ENCODE measurements around the gene TAS1R3.

Gene TAS1R3

DNA sequence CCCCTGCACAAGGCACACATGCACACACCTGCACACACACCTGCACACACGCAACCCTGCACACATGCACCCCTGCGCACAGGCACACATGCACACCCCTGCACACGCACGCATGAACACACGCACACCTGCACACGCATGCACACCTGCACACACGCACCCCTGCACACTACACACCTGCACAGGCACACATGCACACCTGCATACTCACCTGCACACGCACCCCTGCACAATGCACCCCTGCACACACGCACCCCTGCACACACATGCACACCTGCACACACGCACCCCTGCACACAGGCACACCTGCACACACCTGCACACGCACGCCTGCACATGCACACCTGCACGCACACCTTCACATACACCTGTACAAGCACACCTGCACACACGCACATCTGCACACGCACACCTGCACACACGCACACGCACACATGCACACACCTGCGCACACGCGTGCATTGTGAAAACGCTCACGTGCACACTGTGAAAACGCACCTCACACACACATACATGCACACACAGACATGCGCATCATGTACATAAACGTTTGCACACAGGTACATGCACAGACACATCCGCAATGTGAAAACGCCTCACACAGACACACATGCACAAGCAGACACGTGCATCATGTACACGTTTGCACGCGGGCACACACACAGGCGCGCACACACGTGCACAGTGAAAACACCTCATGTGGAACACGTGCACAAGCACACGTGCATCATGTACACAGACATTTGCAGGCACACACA, 9.9 kb downstream of the TAS1R3 start:
- no peak for DNase-seq (ENCODE audit: low spot score)

DNA sequence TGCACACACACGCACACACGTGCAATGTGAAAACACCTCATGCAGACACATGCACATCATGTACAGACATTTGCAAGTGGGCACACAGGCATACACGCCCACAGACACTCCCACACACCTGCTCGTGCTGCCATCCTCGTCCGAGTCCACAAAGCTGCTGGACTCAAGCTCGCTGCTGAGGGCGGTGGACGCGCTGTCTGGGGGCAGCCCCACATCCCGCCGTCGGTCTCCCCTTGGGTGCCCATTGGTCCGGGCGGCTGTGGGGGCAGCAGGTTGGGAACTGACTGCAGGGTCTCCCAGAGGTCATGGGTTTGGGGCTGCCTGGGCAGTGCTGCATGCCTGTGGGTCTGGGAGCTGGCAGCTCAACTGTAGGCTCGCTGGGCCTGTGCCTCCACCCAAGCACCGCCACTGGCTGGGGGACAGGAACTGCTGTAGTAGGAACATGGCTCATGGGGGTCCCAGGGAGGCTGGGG, 10.5 kb downstream of the TAS1R3 start:
- DNase-seq (ENCODE audit: low spot score): no peak

DNA sequence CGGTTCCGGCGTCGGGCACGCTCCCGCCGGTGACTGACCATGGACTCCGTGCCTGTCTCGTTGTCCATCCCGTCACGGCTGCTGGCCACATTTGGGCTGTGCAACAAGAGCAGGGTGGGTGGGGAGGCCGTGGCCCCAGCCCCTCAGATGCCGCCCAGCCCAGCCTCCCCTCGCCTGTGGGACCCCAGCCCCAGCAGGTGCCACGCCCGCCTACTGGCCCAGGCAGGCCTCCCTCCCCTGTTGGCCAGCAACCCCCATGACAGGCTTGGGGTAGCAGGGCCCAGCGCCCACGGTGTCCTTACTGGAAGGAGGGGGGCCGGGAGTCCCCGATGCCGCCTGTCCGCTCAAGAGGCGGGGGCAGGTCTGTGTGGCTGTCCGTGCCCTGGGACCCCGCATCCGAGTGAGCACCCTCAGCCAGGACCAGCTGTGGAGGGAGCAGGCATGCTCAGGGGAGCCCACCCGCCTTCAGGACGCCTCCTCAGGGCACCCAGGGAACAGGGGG, 11.0 kb downstream of the TAS1R3 start:
- DNase-seq (ENCODE audit: low spot score): no peak

DNA sequence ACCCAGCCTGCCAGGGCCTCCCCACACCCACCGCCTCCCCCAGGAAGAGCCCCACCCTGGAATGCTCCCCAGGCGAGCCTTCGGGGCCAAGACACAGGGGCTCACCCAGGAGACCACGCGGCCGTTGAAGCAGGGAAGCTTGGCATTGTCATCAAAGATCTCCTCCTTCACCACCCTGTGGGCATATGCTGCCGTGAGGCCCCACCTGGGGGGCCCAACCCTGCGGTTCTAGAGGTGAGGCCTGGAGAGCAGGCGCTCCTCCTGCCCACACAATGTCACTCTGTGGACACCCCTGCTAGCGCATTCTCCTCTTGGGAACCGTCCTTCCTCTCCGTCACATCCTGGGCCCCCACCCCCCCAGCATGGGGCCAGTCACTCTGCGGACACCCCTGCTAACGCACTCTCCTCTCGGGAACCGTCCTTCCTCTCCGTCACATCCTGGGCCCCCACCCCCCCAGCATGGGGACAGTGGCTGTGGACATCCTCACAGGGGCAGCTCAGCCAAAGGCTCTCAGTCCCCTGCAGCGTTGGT, 11.6 kb downstream of the TAS1R3 start:
- DNase-seq (ENCODE audit: low spot score): no peak

DNA sequence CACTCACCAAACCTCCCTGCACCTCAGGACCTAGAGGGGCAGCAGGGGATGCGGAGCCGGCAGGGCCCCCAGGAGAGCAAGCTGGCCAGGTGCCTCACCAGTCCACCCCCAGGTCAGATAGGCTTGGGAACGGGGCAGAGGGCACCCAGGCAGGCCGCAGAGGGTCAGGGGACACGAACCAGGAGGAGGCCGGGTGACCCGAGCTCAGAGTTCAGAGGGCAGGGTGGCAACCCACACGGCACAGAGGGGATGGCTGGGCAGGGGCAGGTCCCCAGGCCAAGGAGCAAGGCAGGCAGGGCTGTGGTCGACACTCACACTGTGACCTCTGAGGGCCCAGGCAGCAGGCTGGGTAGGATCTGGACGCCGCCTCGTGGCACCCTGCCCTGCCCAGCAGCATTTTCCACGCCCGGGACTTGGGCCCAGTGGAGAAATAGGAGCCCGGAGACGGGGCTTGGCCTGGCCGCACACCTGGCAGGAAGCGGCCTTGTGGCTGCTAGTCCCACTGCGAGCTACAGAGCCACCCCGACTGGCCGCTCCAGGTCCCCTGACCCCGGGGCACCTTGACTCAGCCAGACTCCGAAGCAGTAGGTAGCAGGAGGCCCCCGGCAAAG, 12.8 kb downstream of the TAS1R3 start:
- DNase-seq (ENCODE audit: low spot score): no peak

DNA sequence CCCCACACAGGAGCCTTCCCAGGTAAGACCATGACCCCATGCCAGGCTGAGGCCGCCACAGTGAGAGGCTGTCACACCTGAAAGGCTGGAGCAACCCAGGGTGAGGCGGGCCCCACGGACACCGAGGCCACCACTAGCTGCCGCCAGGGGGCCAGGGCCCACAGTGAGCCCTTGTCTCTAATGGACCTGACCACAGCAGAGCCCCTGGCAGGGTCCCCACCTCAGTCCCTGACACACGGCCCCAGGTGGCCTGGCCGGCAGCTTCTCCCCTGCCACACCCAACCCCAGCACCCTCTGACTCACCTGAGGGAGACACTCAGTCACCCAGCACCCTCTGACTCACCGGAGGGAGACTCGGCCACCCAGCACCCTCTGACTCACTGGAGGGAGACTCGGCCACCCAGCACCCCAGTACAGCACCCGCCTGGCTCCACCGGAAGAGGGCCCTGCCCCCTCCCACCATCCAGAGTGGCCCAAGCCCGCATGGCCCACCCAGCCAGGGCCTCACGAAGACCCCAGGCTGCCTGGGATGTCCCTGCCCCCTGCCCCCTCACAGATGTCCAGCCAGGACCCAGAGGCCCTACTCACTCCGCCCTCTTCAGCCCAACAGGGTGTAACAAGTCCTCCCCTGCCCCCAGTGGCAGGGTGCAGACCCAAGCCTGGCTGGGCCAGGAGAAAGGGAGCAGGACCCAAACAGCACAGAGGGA, 13.7 kb downstream of the TAS1R3 start:
- peak; percentile 70 for DNase-seq (ENCODE audit: low spot score)

- no peak for DNase-seq (ENCODE audit: low spot score)
Measured at GRCh38 chr1:1345384-1345783, 14.3 kb downstream of the TAS1R3 start.

GRCh38 chr1:1345860-1346500, 14.9 kb downstream of the TAS1R3 start:
- DNase-seq (ENCODE audit: low spot score): no peak

GRCh38 chr1:1346501-1346890, 15.4 kb downstream of the TAS1R3 start:
- DNase-seq (ENCODE audit: low spot score): no peak

DNA sequence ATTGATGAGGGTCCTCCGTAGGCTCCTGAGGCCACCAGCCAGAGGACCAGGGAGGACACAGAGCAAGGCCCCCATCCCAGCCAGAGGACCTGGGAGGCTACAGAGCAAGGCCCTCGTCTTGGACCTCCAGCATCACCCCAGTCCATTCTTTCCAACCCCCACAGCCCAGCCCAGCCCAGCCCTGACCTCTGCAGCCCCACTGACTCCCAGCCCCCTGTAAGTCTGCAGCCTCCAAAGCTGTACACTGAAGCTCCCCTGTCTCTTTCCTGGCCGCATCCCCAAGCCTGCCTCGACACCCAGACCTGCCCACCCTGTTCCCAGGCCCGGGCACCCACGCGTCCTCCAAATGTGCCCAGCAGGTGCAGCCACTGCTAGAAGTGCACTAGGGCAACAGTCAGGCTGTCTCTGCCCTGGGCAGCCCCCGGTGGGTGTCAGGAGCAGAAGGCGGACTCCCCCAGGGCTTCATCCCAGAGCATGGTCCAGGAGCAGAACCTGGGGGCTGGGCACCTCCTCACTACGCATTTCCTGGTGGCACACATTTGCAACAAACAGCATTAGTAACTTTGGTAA, 16.0 kb downstream of the TAS1R3 start:
- no peak for DNase-seq (ENCODE audit: low spot score)

- DNase-seq (ENCODE audit: low spot score): no peak
Measured at GRCh38 chr1:1347663-1348419, 16.8 kb downstream of the TAS1R3 start.

GRCh38 chr1:1348420-1349255, 17.6 kb downstream of the TAS1R3 start:
- DNase-seq (ENCODE audit: low spot score): no peak

DNA sequence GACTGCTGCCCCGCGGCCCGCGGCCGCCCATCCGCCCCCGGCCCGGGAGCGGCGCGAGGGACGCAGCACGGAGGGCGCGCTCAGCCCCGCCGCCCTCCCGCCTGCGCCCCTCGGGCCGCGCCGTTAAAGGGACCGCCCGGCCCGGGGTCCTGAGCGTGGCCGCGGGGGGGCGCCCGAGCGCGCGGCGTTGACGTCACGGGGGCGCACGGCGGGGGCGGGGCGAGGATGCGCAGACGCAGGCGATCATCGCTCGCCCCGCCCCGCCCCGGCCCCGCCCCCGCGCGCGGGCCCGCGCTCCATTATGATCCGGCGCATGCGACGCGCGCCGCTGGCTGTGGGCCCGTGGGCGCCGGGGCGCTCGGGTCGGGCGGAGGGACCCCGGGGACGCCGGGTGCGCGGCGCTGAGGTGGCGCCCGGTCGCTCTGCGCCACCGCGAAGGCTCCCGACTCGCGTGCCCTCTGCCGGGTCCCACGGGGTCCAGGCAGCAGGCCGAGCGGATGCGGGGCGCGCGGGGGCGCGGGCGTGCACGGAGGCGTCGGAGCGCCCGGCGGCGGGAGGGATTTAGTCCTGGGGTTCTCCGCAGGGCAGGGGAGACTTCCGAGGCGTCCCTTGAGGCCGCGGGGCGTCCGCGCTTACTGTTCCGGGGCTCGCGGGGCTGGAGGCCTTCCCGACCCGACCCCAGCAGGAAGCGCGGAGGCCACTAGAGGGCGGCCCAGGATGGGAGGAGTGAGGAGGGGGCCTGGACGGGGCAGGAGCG, 18.4 kb downstream of the TAS1R3 start, which contains the start of gene DVL1:
TSS of gene DVL1 (minus strand) at position 163 of the 757 bp plus-strand sequence. CDS start 353 bp downstream, outside the sequence.
- DNase-seq (ENCODE audit: low spot score): peak; percentile 67

DNA sequence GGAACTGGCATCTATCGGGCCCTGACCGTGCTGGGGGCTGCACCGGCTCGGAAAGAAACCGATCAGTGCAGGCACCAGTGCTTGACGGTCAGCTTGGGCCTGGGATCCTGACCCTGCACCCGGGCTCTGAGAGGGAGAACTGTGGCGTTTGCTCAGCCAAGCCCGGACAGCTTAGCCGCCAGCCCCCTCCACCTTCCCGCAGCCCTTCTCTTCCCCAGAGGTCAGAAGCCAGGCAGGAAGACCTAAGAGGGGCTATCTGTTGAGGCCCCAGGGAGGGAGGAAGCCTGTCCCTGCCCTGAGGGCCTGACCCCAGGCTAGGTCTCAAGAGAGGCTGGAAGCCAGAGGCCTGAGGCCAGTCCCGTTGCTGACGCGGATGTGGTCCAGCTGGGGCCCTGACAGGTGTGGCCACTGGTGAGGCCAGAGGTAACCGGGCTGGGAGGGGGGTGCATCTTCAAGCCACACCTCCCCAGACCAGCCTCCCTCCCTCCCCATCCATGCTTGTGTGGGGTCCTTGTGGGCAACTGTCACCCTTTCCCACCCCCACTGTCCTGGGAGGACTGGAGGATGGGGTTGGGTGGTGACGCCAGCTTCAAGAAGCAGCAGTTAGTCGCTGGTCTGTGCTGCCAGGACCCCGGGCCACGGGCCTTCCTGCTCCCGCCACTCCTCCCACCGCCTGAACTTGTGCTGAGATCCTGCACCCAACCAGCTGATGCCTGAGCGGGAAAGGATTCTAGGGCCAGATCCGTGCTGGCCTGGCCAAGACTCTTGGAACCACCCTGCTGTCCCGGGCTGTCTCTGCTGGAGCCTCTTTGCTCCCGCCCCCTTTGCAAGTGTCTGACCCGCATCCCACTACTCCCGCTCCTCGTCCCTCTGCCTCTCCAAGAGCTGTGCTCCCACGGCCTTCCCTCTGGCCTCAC, 20.7 kb downstream of the TAS1R3 start:
- DNase-seq (ENCODE audit: low spot score): no peak

- no peak for DNase-seq (ENCODE audit: low spot score)
Measured at GRCh38 chr1:1352786-1353388, 21.8 kb downstream of the TAS1R3 start.

- no peak for DNase-seq (ENCODE audit: low spot score)
Measured at GRCh38 chr1:1353389-1354151, 22.5 kb downstream of the TAS1R3 start.
